ENCODE results near the gene XPO1. TPM values are rescaled to one million over a fixed set of nuclear protein-coding genes. Genes with fewer than 3 reads are reported as not detected.
"Not testable (repeated sequence)": the region's sequence is repeated elsewhere in the genome, so short reads cannot be mapped to it uniquely, and the experiment has no call there.

XPO1 gene, protein sequence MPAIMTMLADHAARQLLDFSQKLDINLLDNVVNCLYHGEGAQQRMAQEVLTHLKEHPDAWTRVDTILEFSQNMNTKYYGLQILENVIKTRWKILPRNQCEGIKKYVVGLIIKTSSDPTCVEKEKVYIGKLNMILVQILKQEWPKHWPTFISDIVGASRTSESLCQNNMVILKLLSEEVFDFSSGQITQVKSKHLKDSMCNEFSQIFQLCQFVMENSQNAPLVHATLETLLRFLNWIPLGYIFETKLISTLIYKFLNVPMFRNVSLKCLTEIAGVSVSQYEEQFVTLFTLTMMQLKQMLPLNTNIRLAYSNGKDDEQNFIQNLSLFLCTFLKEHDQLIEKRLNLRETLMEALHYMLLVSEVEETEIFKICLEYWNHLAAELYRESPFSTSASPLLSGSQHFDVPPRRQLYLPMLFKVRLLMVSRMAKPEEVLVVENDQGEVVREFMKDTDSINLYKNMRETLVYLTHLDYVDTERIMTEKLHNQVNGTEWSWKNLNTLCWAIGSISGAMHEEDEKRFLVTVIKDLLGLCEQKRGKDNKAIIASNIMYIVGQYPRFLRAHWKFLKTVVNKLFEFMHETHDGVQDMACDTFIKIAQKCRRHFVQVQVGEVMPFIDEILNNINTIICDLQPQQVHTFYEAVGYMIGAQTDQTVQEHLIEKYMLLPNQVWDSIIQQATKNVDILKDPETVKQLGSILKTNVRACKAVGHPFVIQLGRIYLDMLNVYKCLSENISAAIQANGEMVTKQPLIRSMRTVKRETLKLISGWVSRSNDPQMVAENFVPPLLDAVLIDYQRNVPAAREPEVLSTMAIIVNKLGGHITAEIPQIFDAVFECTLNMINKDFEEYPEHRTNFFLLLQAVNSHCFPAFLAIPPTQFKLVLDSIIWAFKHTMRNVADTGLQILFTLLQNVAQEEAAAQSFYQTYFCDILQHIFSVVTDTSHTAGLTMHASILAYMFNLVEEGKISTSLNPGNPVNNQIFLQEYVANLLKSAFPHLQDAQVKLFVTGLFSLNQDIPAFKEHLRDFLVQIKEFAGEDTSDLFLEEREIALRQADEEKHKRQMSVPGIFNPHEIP (N-terminal part only)
- 132 TPM for polyA plus RNA-seq (ENCODE audit: insufficient read length)

DNA sequence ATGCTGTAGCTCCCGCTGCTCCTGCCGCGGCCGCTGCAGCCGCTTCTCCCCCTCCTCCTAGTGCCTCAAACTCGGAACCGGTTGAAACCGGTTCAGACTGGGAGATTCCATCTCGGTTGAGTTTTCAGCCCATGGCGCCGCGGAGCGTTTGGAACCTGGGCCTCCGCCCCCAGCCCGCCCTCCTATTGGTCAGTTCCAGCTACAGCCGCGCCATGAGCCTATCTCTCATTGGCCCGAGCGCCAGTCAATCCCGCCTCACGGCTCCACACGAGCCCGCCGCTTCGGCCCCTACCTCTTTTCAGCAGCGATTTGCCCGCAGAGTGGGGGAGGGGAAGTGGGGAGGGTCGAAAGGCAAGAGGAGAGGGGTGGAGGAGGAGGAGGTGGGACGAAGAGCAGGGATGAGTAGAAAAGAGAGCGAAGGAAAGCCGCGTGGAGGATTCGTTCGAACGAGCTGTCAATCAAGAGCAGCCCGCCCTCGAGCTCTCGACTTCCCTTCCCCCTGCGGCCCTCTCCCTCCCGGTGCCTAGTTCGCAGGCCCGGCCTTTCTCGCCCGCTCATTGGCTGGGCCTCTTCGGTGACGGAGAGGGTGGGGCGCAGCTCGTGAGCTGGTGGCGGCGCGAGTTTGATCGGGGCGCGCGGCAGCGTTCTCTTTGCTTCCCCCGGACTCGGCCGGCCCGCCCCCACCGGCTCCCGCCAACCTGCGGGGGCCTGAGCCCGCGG, at the start of gene XPO1:
TSS of gene XPO1 (minus strand) at position 157 of the 720 bp plus-strand sequence. CDS start 4,459 bp downstream, outside the sequence.
- DNase-seq (ENCODE audit: low read depth): peak; percentile 99

DNA sequence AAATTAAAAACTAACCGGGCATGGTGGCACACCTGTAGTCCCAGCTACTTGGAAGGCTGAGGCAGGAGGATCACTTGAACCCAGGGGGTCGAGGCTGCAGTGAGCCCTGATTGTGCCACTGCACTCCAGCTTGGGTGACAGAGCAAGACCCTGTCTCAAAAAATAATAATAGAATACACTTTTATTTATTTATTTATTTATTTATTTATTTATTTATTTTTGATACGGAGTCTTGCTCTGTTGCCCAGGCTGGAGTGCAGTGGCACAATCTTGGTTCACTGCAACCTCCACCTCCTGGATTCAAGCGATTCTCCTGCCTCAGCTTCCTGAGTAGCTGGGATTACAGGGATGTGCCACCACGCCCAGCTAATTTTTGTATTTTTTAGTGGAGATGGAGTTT, 48.8 kb upstream of the XPO1 start:
- not testable (repeated sequence) for DNase-seq (ENCODE audit: low read depth)

DNA sequence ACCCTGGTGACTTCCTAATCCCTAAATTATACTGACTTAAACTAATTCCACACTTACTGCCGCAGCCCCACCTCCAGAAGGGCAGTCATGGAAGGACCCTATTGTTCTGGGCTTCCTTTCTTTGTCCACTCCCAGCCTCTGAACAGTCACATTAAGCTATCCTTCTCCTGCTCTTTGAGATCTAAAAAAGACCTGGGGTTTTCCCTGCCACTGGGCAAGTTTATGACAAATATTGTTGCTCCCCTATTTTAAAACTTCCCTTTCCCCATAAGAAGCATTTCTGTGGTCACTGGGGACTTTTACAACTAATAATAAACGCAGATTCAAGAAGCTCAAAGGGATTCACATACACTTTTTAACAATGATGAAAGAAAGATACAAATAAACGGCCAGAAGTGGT, 47.2 kb upstream of the XPO1 start:
- no peak for DNase-seq (ENCODE audit: low read depth)

DNA sequence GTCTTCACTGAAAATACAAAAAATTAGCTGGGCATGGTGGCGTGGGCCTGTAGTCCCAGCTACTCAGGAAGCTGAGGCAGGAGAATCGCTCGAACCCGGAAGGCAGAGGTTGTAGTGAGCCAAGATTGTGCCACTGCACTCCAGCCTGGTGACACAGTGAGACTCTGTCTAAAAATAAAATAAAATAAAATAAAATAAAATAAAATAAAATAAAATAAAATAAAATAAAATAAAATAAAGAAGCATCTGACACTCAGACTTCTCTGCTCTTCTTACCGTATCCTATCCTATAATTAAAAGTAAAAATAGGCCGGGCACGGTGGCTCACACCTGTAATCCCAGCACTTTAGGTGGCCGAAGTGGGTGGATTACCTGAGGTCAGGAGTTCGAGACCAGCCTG, 46.2 kb upstream of the XPO1 start:
- DNase-seq (ENCODE audit: low read depth): not testable (repeated sequence)

DNA sequence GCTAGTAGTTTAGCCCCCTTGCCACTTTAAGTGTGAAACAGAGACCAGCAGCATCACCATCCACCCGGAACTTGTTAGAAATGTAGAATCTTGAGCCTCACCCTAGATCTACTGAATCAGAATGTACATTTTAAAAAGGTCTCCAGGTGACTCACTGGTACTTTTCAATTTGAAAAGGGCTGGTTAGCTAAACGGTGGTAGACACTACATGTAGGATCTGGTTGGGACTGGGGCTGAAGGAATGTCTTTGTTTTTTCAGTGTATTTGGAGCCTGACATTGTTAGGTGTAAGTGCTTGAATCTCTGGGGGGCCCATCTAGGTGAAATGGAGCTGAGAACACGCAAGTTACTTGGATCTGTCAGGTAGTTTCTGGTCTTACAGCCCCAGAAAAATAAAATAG, 44.0 kb upstream of the XPO1 start:
- no peak for DNase-seq (ENCODE audit: low read depth)

DNA sequence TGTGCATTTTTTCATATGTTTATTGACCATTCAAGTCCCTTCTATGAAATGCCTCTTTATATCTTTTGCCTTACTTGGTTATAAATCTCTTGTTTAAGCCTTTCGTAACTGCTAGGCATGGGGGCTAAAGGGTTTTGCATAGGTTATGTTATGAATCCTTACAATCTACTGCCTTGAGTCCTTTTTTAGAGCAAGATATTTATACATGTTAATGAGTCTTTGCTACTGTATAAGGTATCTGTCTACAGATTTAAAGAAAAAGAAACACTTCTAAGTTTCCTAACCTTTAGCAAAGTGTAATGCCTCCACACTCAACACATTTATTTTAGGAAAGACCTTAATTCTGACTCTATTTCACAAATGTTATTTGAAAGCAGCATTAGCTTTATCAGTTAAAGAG, 43.6 kb upstream of the XPO1 start:
- no peak for DNase-seq (ENCODE audit: low read depth)

DNA sequence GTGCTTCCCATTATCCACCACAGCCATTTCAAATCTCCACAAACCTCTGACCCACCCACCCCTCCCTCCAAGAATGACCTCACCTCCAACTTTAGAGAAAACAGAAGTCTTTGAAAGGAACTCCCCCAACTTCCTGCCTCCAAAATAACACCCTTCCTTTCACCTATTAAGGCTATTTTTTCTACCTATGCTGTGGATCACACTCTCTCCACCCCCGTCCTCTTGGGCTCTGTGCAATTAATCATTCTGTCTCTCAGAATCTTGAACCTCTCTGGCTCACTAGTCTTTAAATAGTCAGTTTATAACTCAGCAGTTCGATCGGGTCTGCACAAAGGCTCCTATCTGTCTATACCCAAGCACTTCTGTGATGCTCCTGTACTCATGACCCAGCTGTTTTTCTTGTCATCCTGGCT, 37.3 kb upstream of the XPO1 start:
- no peak for DNase-seq (ENCODE audit: low read depth)

DNA sequence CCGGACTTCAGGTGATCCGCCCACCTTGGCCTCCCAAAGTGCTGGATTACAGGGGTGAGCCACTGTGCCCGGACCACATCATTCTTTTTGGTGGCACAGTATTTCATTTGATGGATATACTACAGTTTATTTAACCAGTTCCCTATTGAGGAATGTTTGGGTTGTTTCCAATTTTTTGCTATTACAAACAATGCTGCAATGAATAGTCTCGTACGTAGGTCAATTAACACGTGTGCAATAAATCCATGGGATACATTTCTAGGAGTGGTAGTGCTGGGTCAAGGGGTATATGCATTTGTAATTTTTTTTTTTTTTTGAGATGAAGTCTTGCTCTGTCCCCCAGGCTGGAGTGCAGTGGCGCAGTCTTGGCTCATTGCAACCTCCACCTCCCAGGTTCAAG, 28.4 kb upstream of the XPO1 start:
- DNase-seq (ENCODE audit: low read depth): no peak

DNA sequence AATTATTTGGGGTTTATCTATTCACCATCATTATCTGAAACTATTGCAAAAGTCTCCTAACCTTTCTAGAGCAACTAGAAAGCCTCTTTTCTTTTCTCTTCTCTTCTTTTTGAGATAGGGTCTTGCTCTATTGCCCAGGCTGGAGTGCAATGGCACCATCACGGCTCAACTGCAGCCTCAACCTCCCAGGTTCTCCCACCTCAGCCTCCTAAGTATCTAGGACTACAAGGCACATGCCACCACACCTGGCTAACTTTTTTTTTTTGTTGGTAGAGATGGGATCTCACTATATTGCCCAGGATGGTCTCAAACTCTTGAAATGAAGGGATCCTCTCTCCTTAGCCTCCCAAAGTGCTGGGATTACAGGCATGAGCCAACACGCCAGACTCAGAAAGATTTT, 24.5 kb upstream of the XPO1 start:
- DNase-seq (ENCODE audit: low read depth): no peak

DNA sequence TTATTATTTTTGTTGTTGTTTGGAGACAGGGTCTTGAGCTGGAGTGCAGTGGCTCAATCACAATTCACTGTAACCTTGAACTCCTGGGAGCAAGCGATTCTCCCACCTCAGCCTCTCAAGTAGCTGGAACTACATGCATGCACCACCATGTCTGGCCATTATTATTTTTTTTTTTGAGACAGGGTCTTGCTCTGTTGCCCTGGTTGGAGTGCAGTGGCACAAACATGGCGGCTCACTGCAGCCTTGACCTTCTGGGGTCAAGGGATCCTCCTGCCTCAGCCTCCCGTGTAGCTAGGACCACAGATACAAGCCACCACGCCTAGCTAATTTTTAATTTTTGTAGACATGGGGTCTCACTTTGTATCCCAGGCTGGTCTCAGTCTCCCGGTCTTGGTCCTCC, 20.0 kb upstream of the XPO1 start:
- no peak for DNase-seq (ENCODE audit: low read depth)

DNA sequence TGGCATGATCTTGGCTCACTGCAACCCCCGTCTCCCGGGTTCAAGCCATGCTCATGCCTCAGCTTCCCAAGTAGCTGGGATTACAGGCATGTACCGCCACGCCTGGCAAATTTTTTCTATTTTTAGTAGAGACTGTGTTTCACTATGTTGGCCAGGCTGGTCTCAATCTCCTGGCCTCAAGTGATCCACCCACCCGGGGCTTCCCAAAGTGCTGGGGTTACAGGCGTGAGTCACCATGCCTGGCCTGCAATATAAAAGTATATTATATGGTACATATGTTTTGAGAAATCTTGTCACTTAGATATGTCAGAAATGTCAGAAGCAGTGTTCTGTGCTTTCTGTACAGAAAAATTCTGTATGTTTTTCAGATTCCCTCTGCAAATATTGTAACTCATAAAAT, 19.2 kb upstream of the XPO1 start:
- DNase-seq (ENCODE audit: low read depth): no peak

DNA sequence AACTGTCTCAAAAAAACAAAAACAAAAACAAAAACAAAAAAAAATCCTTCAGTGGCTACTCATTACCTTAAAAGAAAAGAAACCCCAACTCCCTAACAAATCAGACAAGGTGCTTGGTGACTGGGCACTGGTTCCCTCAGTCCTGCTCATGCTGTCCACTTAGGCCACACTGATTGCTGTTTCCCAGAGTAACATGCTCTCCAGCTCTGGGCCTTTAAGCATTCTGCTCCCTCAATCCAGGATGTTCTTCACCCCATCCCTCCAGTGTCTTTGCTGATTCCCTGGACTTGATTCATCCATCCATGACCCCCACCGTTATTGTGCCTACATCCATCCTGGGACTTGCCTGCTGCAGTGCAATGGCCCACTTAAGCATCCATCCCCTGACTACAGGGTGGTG, 16.4 kb upstream of the XPO1 start:
- DNase-seq (ENCODE audit: low read depth): no peak

DNA sequence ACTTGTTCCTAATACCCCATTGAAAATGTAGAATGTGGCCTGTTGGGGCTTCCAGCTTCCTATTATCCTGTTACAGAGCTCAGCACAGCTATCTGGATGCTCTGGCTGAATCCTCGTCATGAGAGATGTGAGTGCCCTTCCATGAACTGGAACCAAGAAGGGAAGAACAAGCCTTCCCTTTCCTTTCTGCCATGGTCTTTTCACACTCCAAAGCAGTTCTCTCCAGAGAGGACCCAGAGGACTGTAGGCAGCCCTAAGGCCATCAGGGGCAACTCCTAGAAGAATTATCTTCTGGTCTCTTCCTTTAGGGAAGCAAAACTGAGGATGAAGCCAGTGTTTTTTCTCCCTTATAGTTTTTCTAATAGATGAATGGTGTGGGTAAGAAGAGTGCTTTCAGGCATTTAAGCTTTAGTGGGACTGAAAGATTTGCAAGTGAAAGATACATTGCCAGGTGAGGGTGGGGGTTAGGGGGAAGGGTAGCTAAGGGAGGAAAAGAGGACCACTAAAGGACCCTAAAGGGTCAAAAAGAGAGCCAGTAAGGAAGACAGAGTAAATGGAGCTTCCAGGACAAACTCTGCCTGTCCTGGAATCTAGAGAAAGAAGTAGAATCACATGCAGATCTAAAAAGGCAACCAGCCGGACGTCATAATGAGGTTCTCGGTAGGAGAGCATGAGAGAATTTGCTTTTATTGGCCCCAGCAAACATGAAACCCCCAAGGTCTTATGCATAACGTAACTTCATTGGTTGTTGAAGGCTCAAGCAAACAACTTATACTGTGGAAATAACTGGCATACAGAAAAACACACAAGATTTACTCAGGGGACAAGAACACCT, 12.4 kb upstream of the XPO1 start:
- DNase-seq (ENCODE audit: low read depth): no peak

DNA sequence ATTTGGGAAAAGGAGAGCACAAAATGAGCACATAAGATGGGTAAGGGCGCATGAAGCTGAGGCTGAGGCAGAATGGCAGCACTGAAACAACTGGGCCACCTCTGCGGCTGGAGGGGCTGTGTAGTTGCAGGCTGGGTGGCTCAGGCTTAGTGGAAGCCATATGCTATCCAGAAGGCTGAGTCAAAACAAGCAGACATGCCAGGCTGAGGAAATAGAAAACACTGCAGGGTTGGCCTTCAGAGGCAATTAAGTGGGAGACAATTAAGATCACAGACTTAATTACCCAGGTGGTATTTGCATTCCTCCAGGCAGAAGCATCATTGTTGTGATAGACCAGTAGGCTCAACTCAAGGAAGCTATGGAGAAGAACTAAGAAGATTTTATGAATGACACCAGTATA, 11.4 kb upstream of the XPO1 start:
- DNase-seq (ENCODE audit: low read depth): no peak

DNA sequence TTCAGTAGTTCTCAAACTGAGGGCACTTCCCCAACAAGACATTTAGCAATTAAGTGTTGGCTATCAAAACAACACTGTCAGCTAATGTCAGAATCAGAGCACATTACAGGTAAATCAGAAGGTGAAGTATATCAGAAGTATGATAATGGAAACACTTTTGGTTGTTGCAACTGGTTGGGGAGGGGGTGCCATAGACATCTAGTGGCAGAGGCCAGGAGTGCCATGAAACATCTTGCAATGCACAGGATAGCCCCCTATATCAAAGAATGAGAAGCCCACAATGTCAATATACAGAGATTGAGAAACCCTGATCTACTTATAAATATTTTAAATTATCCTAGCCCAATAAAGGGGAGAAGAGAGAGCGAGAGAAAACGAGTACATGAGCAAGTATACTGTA, 4.9 kb upstream of the XPO1 start:
- no peak for DNase-seq (ENCODE audit: low read depth)

DNA sequence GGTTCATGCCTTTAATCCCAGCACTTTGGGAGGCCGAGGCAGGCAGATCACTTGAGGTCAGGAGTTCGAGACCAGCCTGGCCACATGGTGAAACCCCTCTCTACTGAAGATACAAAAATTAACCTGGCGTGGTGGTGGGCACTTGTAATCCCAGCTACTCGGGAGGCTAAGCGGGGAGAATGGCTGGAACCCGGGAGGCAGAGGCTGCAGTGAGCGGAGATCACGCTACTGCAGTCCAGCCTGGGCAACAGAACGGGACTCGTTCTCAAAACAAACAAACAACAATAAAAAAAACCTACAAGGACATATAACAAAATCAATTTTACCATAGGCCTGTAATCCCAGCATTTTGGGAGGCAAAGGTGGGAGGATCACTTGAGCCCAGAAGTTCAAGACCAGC, 2.0 kb upstream of the XPO1 start:
- not testable (repeated sequence) for DNase-seq (ENCODE audit: low read depth)

DNA sequence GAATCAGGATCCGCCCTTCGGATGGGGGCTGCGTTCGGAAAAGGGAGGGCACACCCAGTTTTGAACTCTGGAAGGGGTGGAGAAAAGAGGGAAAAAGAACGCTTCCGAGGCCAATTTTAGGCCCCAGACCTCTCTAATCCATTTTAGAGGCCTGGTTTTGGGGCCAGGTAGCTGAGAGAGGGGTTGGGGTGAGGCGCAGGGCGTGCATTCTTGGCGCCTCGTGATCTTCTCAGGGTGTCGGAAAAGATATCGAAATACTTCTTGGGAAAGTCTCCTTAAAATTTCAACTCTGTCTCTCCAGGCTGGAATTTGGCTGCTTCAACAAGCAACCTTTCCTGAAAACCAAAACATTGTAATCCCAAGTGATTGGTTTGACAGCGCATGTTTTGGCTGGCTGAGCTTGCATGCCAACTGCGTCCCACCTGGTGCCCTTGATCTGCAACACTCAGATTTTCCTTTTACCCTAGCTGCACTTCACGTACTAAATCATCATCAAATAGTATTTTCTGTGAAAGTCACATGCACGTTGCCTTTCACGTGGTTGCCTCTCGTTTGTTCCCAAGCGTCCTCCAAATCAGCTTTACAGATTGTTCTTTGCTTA, 864 bp upstream of the XPO1 start:
- DNase-seq (ENCODE audit: low read depth): no peak

DNA sequence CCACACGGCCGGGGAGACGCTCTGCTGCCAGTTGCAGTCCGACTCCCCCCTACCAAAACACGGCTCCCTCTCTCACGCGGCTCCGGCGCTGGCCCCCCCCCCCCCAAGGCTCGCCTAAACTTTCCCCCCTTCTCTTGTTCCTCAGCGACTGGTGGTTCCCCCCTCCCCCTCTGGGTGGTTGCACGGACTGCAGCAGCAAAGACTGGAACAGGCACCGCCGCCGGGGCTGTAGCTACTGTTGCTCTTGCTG, 281 bp downstream of the XPO1 start:
- no peak for DNase-seq (ENCODE audit: low read depth)

DNA sequence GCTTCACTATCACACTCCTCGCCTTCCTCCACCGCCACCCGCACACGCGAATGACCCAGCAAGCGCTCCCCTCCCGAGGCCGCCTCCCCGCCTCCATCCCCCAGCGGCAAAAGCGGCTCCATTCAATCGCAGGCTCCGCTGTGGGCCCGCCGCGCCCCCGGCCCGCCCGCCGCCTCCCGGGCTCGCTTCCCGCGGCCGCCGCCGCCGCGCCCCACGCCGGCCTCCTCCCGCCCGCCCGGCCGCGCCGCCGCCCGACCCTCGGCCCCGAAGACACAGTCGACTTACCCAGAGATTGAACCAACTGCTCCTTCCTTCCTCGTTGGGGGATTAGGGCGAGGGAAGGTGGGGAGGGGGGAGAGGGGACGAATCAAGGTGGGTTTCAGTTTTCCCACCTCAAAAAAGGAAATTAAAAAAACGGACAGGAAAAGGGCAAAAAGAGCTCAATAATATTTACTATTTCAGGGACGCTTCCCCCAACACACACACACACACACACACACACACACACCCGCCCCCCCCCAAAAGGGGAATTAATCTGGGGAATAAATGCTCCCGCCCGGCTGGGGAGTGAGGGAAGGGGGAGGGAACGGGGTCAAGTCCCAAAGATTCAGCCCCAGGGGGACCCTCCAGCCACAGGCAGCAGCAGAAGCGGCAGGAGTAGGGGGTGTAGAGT, 743 bp downstream of the XPO1 start:
- DNase-seq (ENCODE audit: low read depth): no peak

DNA sequence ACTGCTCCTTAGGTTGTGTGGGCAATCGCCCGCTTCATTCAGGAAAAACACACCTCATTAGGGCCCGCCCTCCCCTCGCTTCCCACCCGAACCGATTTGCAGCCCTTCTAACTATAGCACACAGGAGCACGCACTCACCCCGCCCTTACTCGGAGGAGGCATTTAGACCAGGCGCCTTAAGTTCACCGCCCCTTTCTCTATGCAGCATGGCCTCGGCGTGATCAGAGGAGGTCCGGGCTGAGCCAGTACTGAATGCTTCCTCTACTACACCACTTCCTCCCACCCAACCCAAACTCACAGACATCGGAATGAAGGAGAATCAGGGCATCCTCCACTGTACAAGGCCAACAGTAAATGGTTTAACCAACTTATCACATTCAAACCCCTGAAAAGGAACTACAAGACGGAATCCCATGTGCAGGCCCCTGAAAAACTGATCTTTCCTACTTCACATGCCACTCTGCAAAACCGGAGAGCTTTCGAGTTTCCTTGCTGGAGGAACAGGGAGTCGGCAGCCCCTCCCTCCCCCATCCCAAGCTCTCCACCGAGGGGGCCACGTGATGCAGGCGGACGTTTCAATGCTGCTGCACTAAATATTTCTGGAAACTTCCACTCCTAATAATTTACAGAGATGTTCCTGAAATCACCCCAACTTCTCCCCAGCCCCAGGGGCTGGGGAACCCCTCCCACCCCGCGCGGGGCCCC, 1.4 kb downstream of the XPO1 start:
- peak; percentile 67 for DNase-seq (ENCODE audit: low read depth)

Data from forelimb muscle (tissue), 1 donor.